Suppressor macrophage treated with lipopolysaccharide for 1 hour (primary cell): Measurements from ENCODE around the gene SETMAR.
"Not testable (repeated sequence)": the region's sequence is repeated elsewhere in the genome, so short reads cannot be mapped to it uniquely, and the experiment has no call there.

Source experiments
- DNase-seq, 3 donors: peaks; one replicate each; pipeline ENCODE4 v3.0.0-alpha.2; 2020 to 2022

SETMAR gene

GRCh38 chr3:4303187-4304123 is at the start of gene SETMAR:
Gene SETMAR, plus strand, starts transcription at chr3:4303369. Its CDS starts 2 bp downstream, at chr3:4303371.
- DNase-seq = peak; percentile 88 to 94 (median 92)

DNA sequence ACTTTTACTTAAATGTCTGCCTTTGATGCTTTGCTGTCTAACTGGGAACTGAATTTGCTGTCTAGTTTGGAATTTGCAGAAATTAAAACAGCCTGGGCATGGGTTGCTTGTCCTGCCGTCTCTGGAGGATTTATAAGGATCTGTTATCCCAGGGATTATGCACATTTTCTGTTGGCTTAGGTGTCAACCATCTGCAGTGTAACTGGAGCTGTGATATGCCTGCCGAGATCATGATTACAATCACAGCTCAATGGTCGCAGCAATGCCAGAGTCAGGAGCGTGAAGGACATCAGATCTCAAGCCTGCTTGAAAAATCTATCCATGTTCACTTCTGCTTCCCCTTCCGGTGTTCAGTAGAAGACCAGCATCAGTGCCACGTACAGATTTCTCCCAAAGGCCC is 41.8 kb upstream of the SETMAR start:
- no peak for DNase-seq

DNA sequence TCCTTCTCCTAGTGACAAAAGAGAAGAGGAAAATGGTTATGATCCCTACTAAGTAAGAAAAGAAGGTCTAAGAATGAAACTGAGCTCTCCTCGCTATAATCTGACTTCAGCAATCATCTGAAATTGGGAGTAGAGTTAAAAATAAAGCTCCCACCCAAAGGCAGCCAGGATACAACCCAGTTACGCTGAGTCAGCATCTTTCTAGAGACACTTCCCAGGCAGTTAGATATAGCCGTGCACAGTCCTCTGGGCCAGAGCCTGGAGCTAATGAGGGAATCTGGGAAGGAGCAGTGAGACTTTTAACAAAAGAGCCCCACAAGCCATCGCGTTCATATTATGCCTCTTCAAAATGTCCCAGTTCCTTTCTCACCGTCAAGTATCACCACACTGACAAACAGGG is 39.1 kb upstream of the SETMAR start:
- no peak for DNase-seq

DNA sequence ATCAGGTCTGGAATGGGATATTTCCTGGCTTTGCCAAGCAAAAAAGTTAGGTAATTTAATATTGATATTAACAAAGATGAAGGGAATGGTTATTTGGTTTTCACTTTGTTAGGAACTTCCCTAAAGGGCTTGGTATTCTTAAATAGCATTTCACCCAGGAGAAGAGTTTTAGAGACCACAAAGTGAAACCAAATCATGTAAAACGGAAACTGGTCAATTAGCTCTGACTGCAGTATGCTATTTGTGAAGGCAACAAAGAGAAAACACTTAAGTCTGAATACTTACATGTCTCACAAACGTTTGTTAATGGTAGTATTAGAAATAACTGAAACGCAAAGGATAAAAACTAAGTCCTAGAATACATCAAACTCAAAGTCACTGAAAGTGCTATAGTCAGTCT is 32.4 kb upstream of the SETMAR start:
- DNase-seq = peak; percentile 25 to 67 (median 55)

DNA sequence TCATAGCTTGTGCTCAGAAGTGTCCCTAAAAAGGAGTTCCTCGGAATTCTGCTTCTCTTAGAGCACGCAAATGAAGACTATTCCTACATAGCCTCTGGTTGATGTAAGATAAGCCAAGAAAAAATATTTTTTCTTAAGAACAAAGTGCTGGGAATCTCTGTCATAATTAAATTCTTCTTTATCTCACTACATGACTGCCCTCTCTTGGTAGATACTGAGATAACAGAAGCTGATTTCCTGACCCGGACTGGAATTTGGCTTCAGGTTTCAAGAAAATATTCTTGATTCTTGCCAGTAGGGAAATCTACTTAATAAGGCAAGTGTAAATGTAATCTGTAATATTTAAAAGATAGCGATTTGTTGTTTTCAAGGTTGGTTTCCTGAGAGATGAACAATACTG is 31.3 kb upstream of the SETMAR start:
- peak; percentile 46 to 65 (median 64) for DNase-seq

DNA sequence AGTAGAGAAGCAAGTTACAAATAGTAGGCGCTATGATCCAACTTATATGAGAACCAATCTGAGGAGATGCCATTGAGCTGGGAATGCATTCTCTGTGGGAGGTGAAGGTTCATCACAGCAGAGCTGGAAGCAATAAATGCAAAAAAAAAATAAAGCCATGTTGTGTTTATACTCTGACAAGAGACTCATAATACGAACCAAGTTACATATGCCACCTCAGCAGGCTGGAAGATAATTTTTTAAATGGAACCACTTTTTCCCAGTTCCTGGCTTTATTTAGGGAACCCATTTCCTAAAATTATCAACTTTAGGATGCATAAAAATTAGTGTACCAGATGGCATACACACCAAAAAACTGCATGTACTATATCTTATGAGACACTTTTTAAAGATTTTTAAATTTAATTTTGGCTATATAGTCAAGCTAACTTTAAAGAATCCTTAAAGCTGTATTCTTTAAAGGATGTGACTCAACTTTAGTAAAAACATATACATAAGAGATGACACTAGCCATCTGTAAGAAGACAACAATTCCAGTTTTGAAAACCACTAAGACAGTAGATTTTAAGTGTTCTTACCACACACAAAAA is 23.6 kb upstream of the SETMAR start:
- DNase-seq = no peak

- DNase-seq = no peak
These were observed 21.2 kb upstream of the SETMAR start for GRCh38 chr3:4281991-4282390.

DNA sequence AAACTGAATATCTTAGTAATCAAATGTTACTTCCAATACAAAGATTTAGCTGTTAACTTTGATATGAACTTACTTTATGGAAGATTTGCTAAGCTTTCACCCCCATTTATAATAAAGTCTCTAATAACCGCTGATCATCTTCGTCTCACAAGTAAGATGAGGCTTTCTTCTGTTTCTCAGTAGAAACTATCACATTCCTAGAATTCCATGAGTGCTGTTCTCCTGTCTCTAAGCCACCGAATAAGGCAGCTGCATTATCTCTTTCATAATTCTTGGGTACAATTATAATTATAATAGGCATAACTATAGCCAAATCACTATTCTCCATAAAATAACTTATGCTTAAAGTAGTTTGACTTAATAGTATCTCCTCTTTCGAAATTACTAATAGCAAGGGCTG is 18.3 kb upstream of the SETMAR start:
- DNase-seq = no peak

- DNase-seq = no peak
These were observed 14.1 kb upstream of the SETMAR start for GRCh38 chr3:4289044-4289443.

DNA sequence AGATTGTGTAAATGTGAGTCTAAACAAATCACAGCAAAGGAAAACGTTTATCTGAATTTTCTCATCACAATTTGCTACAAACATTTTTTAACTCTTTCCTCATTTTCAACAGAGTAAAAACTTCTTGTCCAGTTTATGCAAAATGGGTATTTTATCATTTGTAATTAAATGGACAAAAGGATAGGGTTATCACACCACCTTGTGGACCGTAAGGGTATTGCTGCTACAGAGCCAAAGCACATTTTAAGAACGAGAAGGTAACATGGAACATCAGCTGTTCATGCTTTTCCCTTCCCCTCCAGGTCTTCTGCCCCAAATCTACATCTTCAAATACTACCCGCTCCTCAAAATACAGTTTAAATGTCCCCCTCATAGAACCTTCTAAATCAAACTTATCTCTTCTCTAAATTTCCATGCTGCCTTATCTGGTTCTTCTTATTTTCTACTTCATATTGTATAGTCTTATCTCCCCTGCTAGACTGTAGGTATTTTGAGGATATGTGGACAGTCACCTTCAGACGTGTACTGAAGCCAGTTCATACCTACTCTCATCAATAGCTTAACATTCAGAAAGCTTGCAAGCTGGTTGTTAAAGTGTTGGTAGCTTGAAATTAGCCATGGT is 12.8 kb upstream of the SETMAR start:
- DNase-seq = peak; percentile 52 to 69 (median 62)

DNA sequence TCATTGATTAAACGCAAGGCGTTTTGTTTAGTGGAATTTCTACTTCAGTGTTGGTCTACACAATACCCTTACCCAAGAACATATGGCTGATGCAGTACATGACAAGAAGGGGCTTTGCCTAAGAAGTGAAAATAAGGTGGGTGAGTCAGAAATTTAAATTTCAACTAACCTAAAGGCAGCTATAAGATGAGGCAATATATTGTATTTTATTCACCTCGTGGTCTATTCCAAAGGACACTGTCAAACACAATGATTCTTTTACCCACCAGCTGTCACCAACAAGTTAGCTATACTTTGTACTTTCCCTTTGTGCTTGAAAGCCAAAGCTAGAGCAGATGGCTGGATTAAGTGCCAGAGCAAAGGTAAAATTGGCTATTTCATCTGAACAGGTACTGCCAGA is 10.9 kb upstream of the SETMAR start:
- DNase-seq = no peak

DNA sequence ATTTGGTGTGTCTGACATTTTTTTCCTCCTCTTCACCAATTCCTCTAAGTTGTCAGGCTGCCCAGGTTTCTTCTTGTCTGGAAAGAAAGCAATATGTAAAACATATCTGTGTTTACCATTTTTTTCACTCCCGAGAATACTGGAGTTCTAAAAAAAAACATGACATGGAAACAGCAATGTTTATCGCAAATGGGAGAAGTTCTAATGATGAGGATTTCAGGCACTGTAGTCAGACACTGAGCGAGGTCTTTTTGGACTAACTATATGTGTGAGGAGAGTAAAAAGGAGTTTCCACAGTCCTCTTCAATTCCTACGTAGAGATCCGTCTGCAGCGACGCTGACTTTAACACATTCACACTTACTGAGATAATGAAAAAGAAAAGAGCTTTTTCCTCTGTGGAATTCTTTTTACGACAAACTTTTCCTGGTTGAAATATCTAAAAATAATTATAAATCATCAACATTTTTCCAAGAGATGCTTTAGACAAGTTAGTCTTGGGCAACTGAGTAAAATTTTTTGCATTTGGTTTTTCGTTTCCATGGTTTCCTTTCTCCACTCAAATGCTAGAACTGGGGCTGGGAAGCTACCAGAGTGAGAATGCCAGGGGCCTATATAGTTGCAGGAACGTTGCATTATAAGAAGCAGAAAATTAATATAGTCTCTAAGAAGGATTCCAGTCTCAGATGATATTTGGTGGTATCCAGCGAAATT is 8.4 kb upstream of the SETMAR start:
- no peak for DNase-seq

DNA sequence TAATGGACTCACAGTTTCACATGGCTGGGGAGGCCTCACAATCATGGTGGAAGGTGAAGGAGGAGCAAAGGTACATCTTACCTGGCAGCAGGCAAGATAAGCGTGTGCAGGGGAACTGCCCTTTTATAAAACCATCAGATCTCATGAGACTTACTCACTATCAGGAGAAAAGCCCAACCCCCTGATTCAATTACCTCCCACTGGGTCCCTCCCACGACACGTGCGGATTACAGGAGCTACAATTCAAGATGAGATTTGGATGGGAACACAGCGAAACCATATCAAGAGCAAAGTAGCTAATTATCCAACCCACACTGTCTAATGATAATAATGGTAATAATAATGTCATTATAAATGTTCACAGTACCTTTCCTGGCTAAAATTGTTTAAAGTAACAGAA is 6.7 kb upstream of the SETMAR start:
- DNase-seq = not testable (repeated sequence)

DNA sequence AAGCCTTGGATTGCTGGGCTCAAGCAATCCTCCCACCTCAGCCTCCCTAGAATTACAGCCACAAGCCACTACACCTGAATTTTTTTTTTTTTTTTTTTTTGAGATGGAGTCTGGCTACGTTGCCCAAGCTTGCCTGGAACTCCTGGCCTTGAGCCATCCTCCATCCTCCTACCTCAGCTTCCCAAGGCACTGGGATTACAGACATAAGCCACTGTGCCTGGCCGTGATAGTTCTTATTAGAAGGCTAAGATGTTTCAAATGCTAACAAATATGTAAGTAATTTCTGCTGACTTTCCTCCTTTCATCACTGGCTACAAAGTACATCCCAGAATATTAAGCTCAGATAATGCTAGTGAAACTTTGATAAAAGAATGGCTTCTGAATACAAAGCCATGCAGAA is 5.7 kb upstream of the SETMAR start:
- no peak for DNase-seq

- DNase-seq = no peak
These were observed 422 bp upstream of the SETMAR start for GRCh38 chr3:4302747-4303146.

DNA sequence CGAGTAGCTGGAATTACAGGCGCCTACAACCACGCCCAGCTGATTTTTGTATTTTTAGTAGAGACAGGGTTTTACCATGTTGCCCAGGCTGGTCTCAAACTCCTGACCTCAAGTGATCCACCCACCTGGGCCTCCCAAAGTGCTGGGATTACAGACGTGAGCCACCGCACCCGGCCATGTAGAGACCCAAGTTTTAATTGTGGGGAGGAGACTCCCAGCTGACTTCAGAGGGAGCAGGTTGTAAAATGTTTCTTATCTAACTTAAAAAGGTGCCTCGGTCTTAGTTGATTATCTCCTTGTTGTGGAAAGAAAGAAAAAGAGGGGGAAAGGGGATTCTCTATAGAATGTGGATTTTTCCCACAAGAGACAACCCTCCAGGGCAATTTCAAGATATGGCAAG is 2.0 kb downstream of the SETMAR start:
- not testable (repeated sequence) for DNase-seq

DNA sequence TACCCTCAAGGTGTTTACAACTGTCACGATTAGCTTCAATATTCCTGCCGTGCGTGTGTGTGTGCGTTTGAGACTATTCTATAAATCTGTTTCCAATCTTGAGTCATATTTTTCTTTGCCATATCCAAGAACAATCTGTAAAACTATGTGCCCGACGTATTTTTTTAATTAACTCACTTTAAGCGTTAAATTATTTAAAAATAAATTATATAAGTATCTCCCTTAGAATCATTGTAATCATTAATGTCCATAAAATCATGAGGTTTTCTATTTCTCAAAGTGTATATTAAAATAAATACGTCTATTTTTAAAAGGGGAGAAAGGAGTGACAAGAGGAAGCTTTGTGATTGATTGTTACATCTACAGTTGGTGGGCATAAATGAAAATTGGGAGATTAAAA is 2.9 kb downstream of the SETMAR start:
- no peak for DNase-seq

- no peak for DNase-seq
These were observed 3.7 kb downstream of the SETMAR start for GRCh38 chr3:4306860-4307259.

- DNase-seq = peak; percentile 83 to 93 (median 87)
These were observed 6.4 kb downstream of the SETMAR start for GRCh38 chr3:4309491-4310128.

- DNase-seq = peak; percentile 44 to 61 (median 49)
These were observed 7.8 kb downstream of the SETMAR start for GRCh38 chr3:4310971-4311370.

GRCh38 chr3:4311496-4311895 is 8.3 kb downstream of the SETMAR start:
- no peak for DNase-seq

DNA sequence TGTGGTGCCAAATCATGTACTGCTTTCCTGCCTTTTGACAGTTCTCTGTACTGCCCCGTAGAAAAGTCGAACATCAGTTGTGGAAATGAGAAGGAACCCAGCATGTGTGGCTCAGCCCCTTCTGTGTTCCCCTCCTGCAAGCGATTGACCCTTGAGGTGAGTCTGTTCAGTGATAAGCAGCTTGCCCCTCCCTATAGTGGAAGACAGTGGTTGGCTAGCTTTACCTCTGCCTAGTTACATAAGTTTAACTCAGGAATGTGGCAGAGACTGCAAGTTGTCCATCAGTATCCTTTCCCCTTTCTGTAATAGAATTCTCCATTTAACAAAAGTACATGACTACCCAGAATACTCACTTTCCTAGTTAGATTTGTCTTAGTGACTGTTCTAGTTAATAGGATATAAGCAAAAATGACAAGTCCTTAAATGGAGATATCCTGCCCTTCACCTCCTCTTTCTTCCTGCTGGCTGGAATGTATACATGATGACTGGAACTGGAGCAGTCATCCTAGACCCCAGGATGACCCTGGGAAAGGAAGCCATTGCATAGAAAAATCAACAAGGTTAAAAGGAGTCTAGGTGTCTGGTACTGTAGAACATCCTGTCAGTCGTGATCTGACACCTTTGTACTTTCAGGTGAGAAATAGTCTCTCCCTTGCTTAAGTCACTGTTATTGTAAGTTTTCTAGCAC is 10.6 kb downstream of the SETMAR start:
- no peak for DNase-seq
